GM12878 (cell line): Measurements from ENCODE around the gene AGPAT4. TPM values are rescaled to one million over a fixed set of nuclear protein-coding genes. Genes with fewer than 3 reads are reported as not detected.

ENCODE experiments used
- ATAC-seq: fragments of 200-7000 bp; cut with Tn5 transposase; 3 replicates; pipeline ENCODE4 v1.9.1; 2020; ENCODE audit warnings: mild to moderate bottlenecking, moderate library complexity
- BruUV-seq: library from RNA; stranded (reverse); fragments of 400-500 nt; replicated peaks from 2 replicates; lab custom pipeline; 2021; lab: Mats Ljungman, UMichigan
- CTCF ChIA-PET: fragments of 300-600 bp; sonication (Branson Sonifier 250); formaldehyde crosslinking; extraction: SDS; loops from one replicate; lab custom pipeline; 2021; ENCODE audit warnings: inconsistent platforms; lab: Yijun Ruan, JAX
- POLR2A ChIA-PET: fragments of 350-600 bp; formaldehyde crosslinking; extraction: SDS; loops from one replicate; lab custom pipeline; 2021; ENCODE audit warnings: inconsistent platforms; lab: Charles Lee
- RAD21 ChIA-PET: fragments of 300-600 bp; sonication (Branson Sonifier 250); formaldehyde crosslinking; loops from one replicate; lab custom pipeline; 2023; ENCODE audit warnings: antibody characterized with exemption; ENCODE audit not compliant: unreplicated experiment; lab: Charles Lee
- SMC1A ChIA-PET: fragments of 300-600 bp; sonication (Branson Sonifier 250); formaldehyde crosslinking; loops from one replicate; lab custom pipeline; 2023; ENCODE audit not compliant: unreplicated experiment, uncharacterized antibody; lab: Charles Lee
- DNase-seq: peaks from one replicate; pipeline ENCODE4 v3.0.0-alpha.2; 2011; ENCODE audit warnings: low read depth, low spot score
- FAIRE-seq: peaks from 3 replicates; lab custom pipeline; 2011; peaks lifted over from hg19 to GRCh38; lab: Jason Lieb, UNC
- H2AFZ ChIP-seq: 2 replicates; pipeline ENCODE4 v1.6.0; 2011; ENCODE audit warnings: low read depth, low read length, control low read depth; ENCODE audit not compliant: control insufficient read depth
- H3K27ac ChIP-seq: 2 replicates; pipeline ENCODE4 v1.5.1; 2011; ENCODE audit warnings: control low read depth; ENCODE audit not compliant: control insufficient read depth, insufficient read depth
- H3K27me3 ChIP-seq, 2 experiments: replicated peaks in 1 of 2; 2 replicates each; pipeline versions ENCODE4 v1.6.0 to v1.6.1; 2011; ENCODE audit warnings: low read length in 1 of 2; ENCODE audit not compliant: control insufficient read depth in 2 of 2, insufficient read depth in 2 of 2
- H3K36me3 ChIP-seq, 2 experiments: 2 replicates each; pipeline ENCODE4 v1.5.1; 2011; ENCODE audit warnings: low read length in 1 of 2; ENCODE audit not compliant: control insufficient read depth in 2 of 2, insufficient read depth in 2 of 2
- H3K4me1 ChIP-seq: 2 replicates; pipeline ENCODE4 v1.6.1; 2011; ENCODE audit warnings: mild to moderate bottlenecking, low read length, moderate library complexity, mixed read lengths; ENCODE audit not compliant: control insufficient read depth, insufficient read depth
- H3K4me2 ChIP-seq: 2 replicates; pipeline ENCODE4 v1.6.0; 2011; ENCODE audit warnings: control low read depth; ENCODE audit not compliant: control insufficient read depth, insufficient read depth
- H3K4me3 ChIP-seq: fragments of 200-600 bp; sonication (generic); 2 replicates; pipeline ENCODE4 v1.5.1; 2016
- H3K79me2 ChIP-seq: 2 replicates; pipeline ENCODE4 v1.6.0; 2011; ENCODE audit warnings: low read length; ENCODE audit not compliant: control insufficient read depth, insufficient read depth
- H3K9ac ChIP-seq: 2 replicates; pipeline ENCODE4 v1.8.0; 2011; ENCODE audit warnings: low read length, control low read depth, mixed read lengths; ENCODE audit not compliant: control insufficient read depth, insufficient read depth
- H3K9me3 ChIP-seq: replicated peaks from 3 replicates; pipeline ENCODE4 v1.5.1; 2011; ENCODE audit warnings: mild to moderate bottlenecking, low read length; ENCODE audit not compliant: control insufficient read depth, insufficient read depth
- H4K20me1 ChIP-seq: 2 replicates; pipeline ENCODE4 v1.6.0; 2011; ENCODE audit not compliant: control insufficient read depth, insufficient read depth
- BCL11A ChIP-seq: IDR thresholded peaks from 2 replicates; pipeline ENCODE4 v1.6.1; 2011; ENCODE audit warnings: low read depth, low read length
- CHD4 ChIP-seq: fragments of 200-600 bp; sonication (generic); IDR thresholded peaks from 2 replicates; pipeline ENCODE4 v1.6.1; 2016; ENCODE audit warnings: mild to moderate bottlenecking
- CTCF ChIP-seq, 3 experiments: IDR thresholded peaks in 2 of 3; conservative IDR thresholded peaks in 1 of 3; 2 replicates each; pipeline ENCODE4 v1.5.1; 2011; ENCODE audit warnings: low read depth in 3 of 3, low read length in 3 of 3, mild to moderate bottlenecking in 3 of 3, control low read depth in 2 of 3, moderate library complexity in 2 of 3, inconsistent platforms in 1 of 3, mixed read lengths in 1 of 3; ENCODE audit not compliant: control insufficient read depth in 2 of 3, insufficient read depth in 1 of 3; ENCODE audit errors: extremely low read depth in 1 of 3
- FOXM1 ChIP-seq: IDR thresholded peaks from 2 replicates; pipeline ENCODE4 v1.6.1; 2012; ENCODE audit warnings: low read depth, mild to moderate bottlenecking, inconsistent platforms, low read length, moderate library complexity
- JUNB ChIP-seq: IDR thresholded peaks from 2 replicates; pipeline ENCODE4 v1.6.1; 2016; ENCODE audit warnings: antibody characterized with exemption, mild to moderate bottlenecking
- NFYB ChIP-seq: IDR thresholded peaks from 2 replicates; pipeline ENCODE4 v1.6.1; 2011; ENCODE audit warnings: low read depth, mild to moderate bottlenecking, low read length, improper control_type of control experiment, moderate library complexity; ENCODE audit not compliant: insufficient read depth
- NRF1 ChIP-seq: conservative IDR thresholded peaks from 2 replicates; pipeline ENCODE4 v1.6.1; 2011; ENCODE audit warnings: mild to moderate bottlenecking, low read depth, low read length, improper control_type of control experiment
- RUNX3 ChIP-seq: IDR thresholded peaks from 2 replicates; pipeline ENCODE4 v1.6.1; 2012; ENCODE audit warnings: low read length, inconsistent platforms
- TARDBP ChIP-seq: IDR thresholded peaks from 2 replicates; pipeline ENCODE4 v1.6.1; 2016; ENCODE audit warnings: borderline replicate concordance
- YBX1 ChIP-seq: fragments of 450-650 bp; IDR thresholded peaks from 2 replicates; pipeline ENCODE4 v1.6.1; 2016; ENCODE audit warnings: antibody characterized with exemption
- ZNF622 ChIP-seq: fragments of 450-650 bp; IDR thresholded peaks from 2 replicates; pipeline ENCODE4 v1.6.1; 2017; ENCODE audit warnings: mild to moderate bottlenecking, inconsistent platforms
- WGBS: methylation state at CpG from one replicate; pipeline ENCODE4 v1.1.6; 2016; ENCODE audit warnings: low lambda C conversion rate; ENCODE audit not compliant: insufficient replicate concordance, insufficient coverage; ENCODE audit errors: missing lambda C conversion rate; 5-methylcytosine and 5-hydroxymethylcytosine counted together
- in situ Hi-C: fragments of 300-500 bp; cut with MboI; formaldehyde crosslinking; loops from 9 replicates; pipeline ENCODE4 v1.14.3; 2018; ENCODE audit warnings: mixed read lengths
- intact Hi-C: fragments of 100-400 bp; cut with micrococcal nuclease; formaldehyde crosslinking; loops from one replicate; pipeline ENCODE4 v1.14.2; 2022; ENCODE audit not compliant: unreplicated experiment
- polyA plus RNA-seq, 11 experiments: library from polyadenylated mRNA; depleted of rRNA in 4 of 11; unstranded in 6 of 11; stranded (reverse) in 5 of 11; fragments of >200 nt; fragmentation: Nextera tagmentation in 4 of 11; fragmentation: Illumina TruSeq in 1 of 11; extraction: Ambion mirVana in 4 of 11; extraction: Trizol in 1 of 11; gene quantifications; 1 replicate in 1 of 11; 2 replicates in 10 of 11; pipeline versions ENCODE4 v1.2.1 to v1.2.3, GENCODE V29; 2011 to 2016; ENCODE audit warnings: inconsistent platforms in 2 of 11, missing spikeins in 2 of 11, low read depth in 1 of 11
- total RNA-seq, 4 experiments: library from RNA; depleted of rRNA in 3 of 4; stranded (reverse); fragments of >200 nt in 3 of 4; fragmentation: Illumina TruSeq in 1 of 4; extraction: Trizol in 1 of 4; gene quantifications; 2 replicates each; pipeline versions ENCODE4 v1.2.1 to v1.2.3, GENCODE V29; 2013 to 2021
- TF ChIP-seq, protein P1 (sequence below): IDR thresholded peaks from 2 replicates; pipeline ENCODE4 v1.6.1; 2011; ENCODE audit warnings: borderline replicate concordance, low read depth, mild to moderate bottlenecking, moderate library complexity, low read length; ENCODE audit not compliant: insufficient read depth, poor library complexity, severe bottlenecking

The AGPAT4 gene
- total and polyA plus RNA-seq, 10 of the 15 experiments (the other 5 are each of a cell fraction or from before 2014, with no cell fraction given): 0.34 to 2.2 (median 1.3) TPM

- SMC1A ChIA-PET: no interaction called here
- BruUV-seq: no TSS peak
- no peak overlapping the region for H2AFZ ChIP-seq
- no peak for DNase-seq
- peaks cover 6 to 25% of the 10 kb centered on the region in 2 experiments for H3K36me3 ChIP-seq
- no peaks in the 10 kb centered on the region for H3K9me3 ChIP-seq
- no peak overlapping the region for H3K4me3 ChIP-seq
- TF ChIP-seq NFYB (no peak), RUNX3 (peak; percentile 44; the same call in 1 of the 2 replicates), JUNB (peak; percentile 39)
- TF ChIP-seq, all 136 proteins: peak for 2
- Histone ChIP-seq H3K27me3 (no peaks in the 10 kb centered on the region), H3K4me1 (no peaks in the 10 kb centered on the region), H3K9ac (no peak overlapping the region), H3K79me2 (no peaks in the 10 kb centered on the region), H3K27ac (no peak overlapping the region), H3K4me2 (no peak overlapping the region), H4K20me1 (no peaks in the 10 kb centered on the region)
- intact Hi-C loops: no loop called here
- FAIRE-seq (peak; percentile 57), ATAC-seq (no peak)
- ChIA-PET POLR2A (no interaction called here), RAD21 (no interaction called here), CTCF (interaction anchor here (1.1 kb wide), 1 partner anchor 279 kb away, joined by 3 read pairs; no protein-coding TSS in a partner anchor)
- WGBS: 57% methylated on average over 6 of the region's 6 CpGs
- in situ Hi-C loops: no loop called here
Measured at GRCh38 chr6:161091972-161092701, 181.7 kb downstream of the AGPAT4 start.

- H3K27ac ChIP-seq: no peak overlapping the region
- in situ Hi-C loops: no loop called here
- no peaks in the 10 kb centered on the region for H3K79me2 ChIP-seq
- H3K4me2 ChIP-seq: no peak overlapping the region
- FAIRE-seq: no peak
- no peak for DNase-seq
- H2AFZ ChIP-seq: no peak overlapping the region
- no peak for ATAC-seq
- no peaks in the 10 kb centered on the region for H3K9me3 ChIP-seq
- SMC1A ChIA-PET: no interaction called here
- no peak overlapping the region for H3K4me3 ChIP-seq
- no peaks in the 10 kb centered on the region for H3K27me3 ChIP-seq
- H3K36me3 ChIP-seq: peaks cover 4 to 30% of the 10 kb centered on the region in 2 experiments
- no peaks in the 10 kb centered on the region for H4K20me1 ChIP-seq
- POLR2A ChIA-PET: no interaction called here
- intact Hi-C loops: no loop called here
- 99% methylated on average over 4 of the region's 4 CpGs for WGBS
- TF ChIP-seq ZNF622 (no peak), FOXM1 (no peak), JUNB (no peak), CTCF (IDR thresholded peaks at IDR 0.05 in 2 of 3, conservative IDR thresholded peaks at IDR 0.05 in 1 of 3; ENCODE audit: control insufficient read depth in 2 of 3, extremely low read depth in 1 of 3, insufficient read depth in 1 of 3, low read depth in 3 of 3, low read length in 3 of 3) (no peak), YBX1 (no peak), TARDBP (no peak), CHD4 (no peak), NRF1 (no peak), BCL11A (no peak)
- TF ChIP-seq, protein P1, sequence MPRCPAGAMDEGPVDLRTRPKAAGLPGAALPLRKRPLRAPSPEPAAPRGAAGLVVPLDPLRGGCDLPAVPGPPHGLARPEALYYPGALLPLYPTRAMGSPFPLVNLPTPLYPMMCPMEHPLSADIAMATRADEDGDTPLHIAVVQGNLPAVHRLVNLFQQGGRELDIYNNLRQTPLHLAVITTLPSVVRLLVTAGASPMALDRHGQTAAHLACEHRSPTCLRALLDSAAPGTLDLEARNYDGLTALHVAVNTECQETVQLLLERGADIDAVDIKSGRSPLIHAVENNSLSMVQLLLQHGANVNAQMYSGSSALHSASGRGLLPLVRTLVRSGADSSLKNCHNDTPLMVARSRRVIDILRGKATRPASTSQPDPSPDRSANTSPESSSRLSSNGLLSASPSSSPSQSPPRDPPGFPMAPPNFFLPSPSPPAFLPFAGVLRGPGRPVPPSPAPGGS: no peak
- TF ChIP-seq, all 136 proteins: peak for 0
- H3K4me1 ChIP-seq: no peaks in the 10 kb centered on the region
- H3K9ac ChIP-seq: no peak overlapping the region
- RAD21 ChIA-PET: no interaction called here
- CTCF ChIA-PET: no interaction called here
- no TSS peak for BruUV-seq
Measured at GRCh38 chr6:161091151-161091550, 182.7 kb downstream of the AGPAT4 start.
